GM18517 (cell line): ENCODE measurements around the gene NHLH2.

Experiments
- ATAC-seq: cut with Tn5 transposase; IDR thresholded peaks from one replicate; pipeline ENCODE4 v1.9.1; 2021; ENCODE audit warnings: mild to moderate bottlenecking, moderate library complexity; ENCODE audit not compliant: unreplicated experiment

The NHLH2 gene

GRCh38 chr1:115805597-115805996, 35.3 kb downstream of the NHLH2 start:
- no peak for ATAC-seq

DNA sequence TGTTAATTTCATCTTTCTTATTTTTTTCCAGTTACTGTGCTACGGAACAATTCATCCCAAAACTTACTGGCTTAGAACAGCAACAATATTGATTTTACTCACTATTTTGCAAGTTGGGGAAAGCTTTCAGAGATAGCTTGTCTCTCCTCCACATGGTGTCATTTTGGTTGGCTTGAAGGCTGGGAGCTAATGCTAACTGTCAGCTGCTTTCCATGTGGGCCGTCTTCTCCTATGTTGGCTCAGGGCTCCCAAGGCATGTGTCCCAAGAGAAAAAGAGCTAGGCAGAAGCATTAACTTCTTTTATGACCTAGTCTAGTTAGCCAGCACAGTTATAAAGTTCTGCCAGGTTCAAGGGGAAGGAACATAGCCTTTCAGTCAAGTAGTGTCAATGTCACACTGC, 38.5 kb downstream of the NHLH2 start:
- no peak for ATAC-seq

DNA sequence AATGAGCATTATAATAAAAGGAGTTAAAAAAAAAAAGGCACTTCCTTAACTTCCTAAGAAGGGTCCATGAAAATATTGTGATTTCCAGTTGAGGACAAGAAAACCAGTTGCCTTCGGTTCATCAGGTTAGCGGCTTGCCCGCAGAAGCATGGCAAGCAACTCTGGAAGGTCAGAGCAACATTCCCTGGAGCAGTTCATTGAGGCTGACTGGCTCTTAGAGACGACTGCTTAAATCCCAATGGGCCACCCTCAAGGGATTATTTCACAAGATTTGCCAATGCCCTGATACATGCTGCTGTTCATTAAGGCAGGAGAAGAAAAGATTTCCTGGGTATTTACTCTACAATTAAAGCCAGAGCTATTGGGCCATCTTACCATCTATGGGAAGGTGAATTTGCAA, 43.4 kb downstream of the NHLH2 start:
- ATAC-seq = no peak

- no peak for ATAC-seq
Measured at GRCh38 chr1:115796897-115797296, 44.0 kb downstream of the NHLH2 start.

GRCh38 chr1:115796036-115796435, 44.9 kb downstream of the NHLH2 start:
- ATAC-seq = no peak

GRCh38 chr1:115794976-115795639, 45.8 kb downstream of the NHLH2 start:
- no peak for ATAC-seq

GRCh38 chr1:115793162-115793561, 47.8 kb downstream of the NHLH2 start:
- ATAC-seq = no peak

GRCh38 chr1:115791816-115792215, 49.1 kb downstream of the NHLH2 start:
- ATAC-seq = no peak

- no peak for ATAC-seq
Measured at GRCh38 chr1:115790846-115791245, 50.1 kb downstream of the NHLH2 start.

GRCh38 chr1:115790356-115790755, 50.6 kb downstream of the NHLH2 start:
- ATAC-seq = no peak
